ENCODE measurements around the gene POLR3A.

DNA sequence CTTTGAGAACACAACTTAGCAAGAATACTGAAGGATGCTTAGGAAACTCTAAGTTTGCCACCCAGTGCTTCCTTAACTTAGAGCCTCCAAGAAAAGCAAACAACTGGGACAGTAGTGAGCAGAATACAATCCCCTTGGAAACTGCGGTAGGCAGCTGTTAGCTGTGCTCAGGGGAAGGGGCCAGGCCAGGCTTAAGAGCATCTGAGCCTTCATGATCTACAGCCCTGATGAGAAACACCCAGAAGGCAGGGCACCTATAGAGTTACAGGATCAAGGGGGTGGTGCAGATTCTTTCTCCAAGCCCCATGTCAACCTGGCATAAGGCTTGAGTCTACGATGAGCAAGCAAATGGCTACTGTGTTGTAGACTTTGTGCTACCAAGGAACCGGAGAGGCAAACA is 51.4 kb downstream of the POLR3A start:
- TF ChIP-seq, protein P1, sequence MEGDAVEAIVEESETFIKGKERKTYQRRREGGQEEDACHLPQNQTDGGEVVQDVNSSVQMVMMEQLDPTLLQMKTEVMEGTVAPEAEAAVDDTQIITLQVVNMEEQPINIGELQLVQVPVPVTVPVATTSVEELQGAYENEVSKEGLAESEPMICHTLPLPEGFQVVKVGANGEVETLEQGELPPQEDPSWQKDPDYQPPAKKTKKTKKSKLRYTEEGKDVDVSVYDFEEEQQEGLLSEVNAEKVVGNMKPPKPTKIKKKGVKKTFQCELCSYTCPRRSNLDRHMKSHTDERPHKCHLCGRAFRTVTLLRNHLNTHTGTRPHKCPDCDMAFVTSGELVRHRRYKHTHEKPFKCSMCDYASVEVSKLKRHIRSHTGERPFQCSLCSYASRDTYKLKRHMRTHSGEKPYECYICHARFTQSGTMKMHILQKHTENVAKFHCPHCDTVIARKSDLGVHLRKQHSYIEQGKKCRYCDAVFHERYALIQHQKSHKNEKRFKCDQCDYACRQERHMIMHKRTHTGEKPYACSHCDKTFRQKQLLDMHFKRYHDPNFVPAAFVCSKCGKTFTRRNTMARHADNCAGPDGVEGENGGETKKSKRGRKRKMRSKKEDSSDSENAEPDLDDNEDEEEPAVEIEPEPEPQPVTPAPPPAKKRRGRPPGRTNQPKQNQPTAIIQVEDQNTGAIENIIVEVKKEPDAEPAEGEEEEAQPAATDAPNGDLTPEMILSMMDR (IDR thresholded peaks at IDR 0.05), result no peak
- no peak for TF ChIP-seq POLR2A (IDR thresholded peaks at IDR 0.05)
- no peak for TF ChIP-seq POLR2AphosphoS5 (IDR thresholded peaks at IDR 0.05)

All from prostate gland (tissue), 2 donors.